Endodermal cell (in vitro differentiated cells): ENCODE results near the gene UBASH3B. TPM values are rescaled to one million over a fixed set of nuclear protein-coding genes. Genes with fewer than 3 reads are reported as not detected.
A peak's percentile ranks its signal among the peaks of the same experiment; 100 is the strongest.

Experiments used
- DNase-seq: peaks from one replicate; pipeline ENCODE4 v3.0.0-alpha.2; 2017
- H3K27ac ChIP-seq: 2 replicates; pipeline ENCODE4 v1.5.1; 2013; ENCODE audit warnings: mild to moderate bottlenecking, low read depth, low read length, moderate library complexity
- H3K27me3 ChIP-seq: 2 replicates; pipeline ENCODE4 v1.6.1; 2013; ENCODE audit warnings: mild to moderate bottlenecking, low read length, moderate library complexity; ENCODE audit not compliant: insufficient read depth, control insufficient read depth, poor library complexity, severe bottlenecking
- H3K36me3 ChIP-seq: 2 replicates; pipeline ENCODE4 v1.7.0; 2013; ENCODE audit warnings: mild to moderate bottlenecking, low read length, moderate library complexity; ENCODE audit not compliant: control insufficient read depth, insufficient read depth
- H3K4me1 ChIP-seq: one replicate; pipeline ENCODE4 v1.7.0; 2013; ENCODE audit warnings: low read length; ENCODE audit not compliant: control insufficient read depth, insufficient read depth
- H3K4me3 ChIP-seq: 2 replicates; pipeline ENCODE4 v1.5.1; 2013; ENCODE audit warnings: mild to moderate bottlenecking, low read length, moderate library complexity
- H3K9ac ChIP-seq: 2 replicates; pipeline ENCODE4 v1.6.1; 2013; ENCODE audit warnings: mild to moderate bottlenecking, low read length, moderate library complexity; ENCODE audit not compliant: poor library complexity, severe bottlenecking; ENCODE audit errors: extremely low read depth
- H3K9me3 ChIP-seq: 2 replicates; pipeline ENCODE4 v1.6.1; 2013; ENCODE audit warnings: mild to moderate bottlenecking, low read length, moderate library complexity; ENCODE audit not compliant: control insufficient read depth
- H3K27ac Mint-ChIP-seq: 2 replicates; pipeline ENCODE4 v1.8.0; 2020; ENCODE audit warnings: mixed read lengths
- H3K27me3 Mint-ChIP-seq: 2 replicates; pipeline ENCODE4 v1.8.0; 2021; ENCODE audit warnings: mild to moderate bottlenecking, mixed read lengths; ENCODE audit not compliant: insufficient read depth
- H3K36me3 Mint-ChIP-seq: 2 replicates; pipeline ENCODE4 v1.8.0; 2020; ENCODE audit warnings: low read depth, mixed read lengths
- H3K4me1 Mint-ChIP-seq: 2 replicates; pipeline ENCODE4 v1.8.0; 2020; ENCODE audit warnings: mixed read lengths
- H3K4me3 Mint-ChIP-seq: 2 replicates; pipeline ENCODE4 v1.8.0; 2020; ENCODE audit warnings: mild to moderate bottlenecking, moderate library complexity, mixed read lengths
- H3K9me3 Mint-ChIP-seq: 2 replicates; pipeline ENCODE4 v1.8.0; 2020; ENCODE audit warnings: mild to moderate bottlenecking, mixed read lengths
- WGBS, 2 experiments: methylation state at CpG; one replicate each; pipeline versions ENCODE4 v1.1.5 to v1.1.7; 2013; ENCODE audit warnings: missing lambda C conversion rate in 2 of 2, mixed read lengths in 1 of 2; ENCODE audit not compliant: insufficient coverage in 1 of 2, insufficient read length in 1 of 2; 5-methylcytosine and 5-hydroxymethylcytosine counted together
- total RNA-seq, 2 donors: library from RNA; stranded (reverse); fragmentation: NEBNext Ultra II Directional in 1 of 2; extraction: Animal tissue kit (Norgen Biotek cat#: 25700) in 1 of 2; gene quantifications; 2 replicates in 1 of 2; 3 replicates in 1 of 2; pipeline ENCODE4 v1.2.1, GENCODE V29; 2021
- TF ChIP-seq, protein P1 (sequence below): fragments of 200-600 bp; sonication (generic); conservative IDR thresholded peaks from 2 replicates; pipeline ENCODE4 v1.5.0; 2021; ENCODE audit warnings: antibody characterized with exemption, mild to moderate bottlenecking

Gene UBASH3B
- total RNA-seq, 2 donors from 2014 or later = 6.0 to 9.0 TPM

DNA sequence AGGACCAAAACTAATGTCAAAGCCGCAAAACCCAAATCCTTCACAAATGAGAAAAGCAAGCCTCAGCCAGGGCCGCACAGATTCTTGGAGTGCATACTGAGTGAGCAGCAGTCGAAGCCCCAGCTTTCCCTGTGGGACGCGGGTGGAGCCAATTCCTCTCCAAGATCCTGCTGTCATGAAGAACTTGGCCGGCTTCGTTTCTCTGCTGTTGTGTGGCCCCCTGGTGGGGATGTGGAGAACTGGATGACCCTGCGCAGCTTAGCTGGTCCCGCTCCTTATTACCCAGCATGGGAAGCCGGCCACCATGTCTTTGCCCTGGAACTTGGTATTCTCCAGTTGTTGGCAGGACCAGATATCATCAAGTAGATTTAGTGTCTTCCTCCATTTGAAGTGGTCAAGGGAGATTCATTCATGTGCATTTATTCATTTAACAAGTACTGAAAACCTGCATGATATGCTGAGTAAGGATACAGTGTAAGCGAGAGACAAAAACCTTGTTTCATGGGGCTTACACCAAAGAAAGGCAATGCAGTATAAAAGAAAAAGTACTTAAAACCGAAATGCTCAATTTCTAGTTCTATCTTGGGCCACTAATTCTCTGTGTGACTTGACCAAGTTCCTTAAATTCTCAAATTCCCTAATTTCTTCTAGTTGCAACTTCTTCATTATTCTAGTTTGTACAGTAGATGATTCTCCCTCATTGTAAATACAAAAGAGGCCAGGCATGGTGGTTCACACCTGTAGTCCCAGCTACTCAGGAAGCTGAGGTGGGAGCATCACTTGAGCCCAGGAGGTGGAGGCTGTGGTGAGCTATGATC, 126.1 kb downstream of the UBASH3B start:
- Histone ChIP-seq H3K27me3 (no peaks in the 10 kb centered on the region), H3K9ac (no peak overlapping the region), H3K4me1 (peaks cover 11% of the 10 kb centered on the region), H3K36me3 (no peaks in the 10 kb centered on the region), H3K9me3 (no peaks in the 10 kb centered on the region), H3K27ac (no peak overlapping the region), H3K4me3 (no peak overlapping the region)
- peak; percentile 97 for DNase-seq
- TF ChIP-seq, protein P1, sequence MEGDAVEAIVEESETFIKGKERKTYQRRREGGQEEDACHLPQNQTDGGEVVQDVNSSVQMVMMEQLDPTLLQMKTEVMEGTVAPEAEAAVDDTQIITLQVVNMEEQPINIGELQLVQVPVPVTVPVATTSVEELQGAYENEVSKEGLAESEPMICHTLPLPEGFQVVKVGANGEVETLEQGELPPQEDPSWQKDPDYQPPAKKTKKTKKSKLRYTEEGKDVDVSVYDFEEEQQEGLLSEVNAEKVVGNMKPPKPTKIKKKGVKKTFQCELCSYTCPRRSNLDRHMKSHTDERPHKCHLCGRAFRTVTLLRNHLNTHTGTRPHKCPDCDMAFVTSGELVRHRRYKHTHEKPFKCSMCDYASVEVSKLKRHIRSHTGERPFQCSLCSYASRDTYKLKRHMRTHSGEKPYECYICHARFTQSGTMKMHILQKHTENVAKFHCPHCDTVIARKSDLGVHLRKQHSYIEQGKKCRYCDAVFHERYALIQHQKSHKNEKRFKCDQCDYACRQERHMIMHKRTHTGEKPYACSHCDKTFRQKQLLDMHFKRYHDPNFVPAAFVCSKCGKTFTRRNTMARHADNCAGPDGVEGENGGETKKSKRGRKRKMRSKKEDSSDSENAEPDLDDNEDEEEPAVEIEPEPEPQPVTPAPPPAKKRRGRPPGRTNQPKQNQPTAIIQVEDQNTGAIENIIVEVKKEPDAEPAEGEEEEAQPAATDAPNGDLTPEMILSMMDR = peak; percentile 93
- 39 to 47% methylated on average over 9 to 12 of the region's 12 CpGs for WGBS, 2 experiments
- no peak overlapping the region for H3K4me3 Mint-ChIP-seq
- H3K27me3 Mint-ChIP-seq = no peaks in the 10 kb centered on the region
- H3K4me1 Mint-ChIP-seq = peaks cover 30% of the 10 kb centered on the region
- H3K27ac Mint-ChIP-seq = no peak overlapping the region
- no peaks in the 10 kb centered on the region for H3K9me3 Mint-ChIP-seq
- H3K36me3 Mint-ChIP-seq = no peaks in the 10 kb centered on the region

DNA sequence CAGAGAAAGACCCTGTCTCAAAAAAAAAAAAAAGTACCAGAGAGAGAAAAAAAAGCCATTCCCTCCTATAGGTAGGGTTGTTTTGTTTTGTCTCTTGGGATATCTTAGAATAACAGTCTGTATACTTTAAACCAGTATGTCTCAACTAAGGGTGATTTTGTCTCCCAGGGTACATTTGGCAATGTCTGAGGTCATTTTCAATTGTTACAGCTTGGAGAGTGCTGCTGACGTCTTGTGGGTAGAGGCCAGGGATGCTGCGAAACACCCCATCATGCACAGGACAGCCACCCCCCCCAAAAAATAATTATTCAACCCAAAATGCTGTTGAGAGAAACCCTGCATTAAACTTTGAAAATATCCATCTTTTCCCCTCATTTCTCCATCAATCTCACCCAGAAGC, 126.7 kb downstream of the UBASH3B start:
- H3K9ac ChIP-seq = no peak overlapping the region
- H3K27me3 Mint-ChIP-seq = no peaks in the 10 kb centered on the region
- TF ChIP-seq, protein P1 = no peak
- no peaks in the 10 kb centered on the region for H3K9me3 ChIP-seq
- no peak overlapping the region for H3K27ac ChIP-seq
- H3K4me3 ChIP-seq = no peak overlapping the region
- no peak overlapping the region for H3K27ac Mint-ChIP-seq
- no peaks in the 10 kb centered on the region for H3K36me3 ChIP-seq
- WGBS, 2 experiments = 90% methylated on average over 2 of the region's 2 CpGs; no CpG with 5 or more reads in 1 of the 2 experiments
- no peak overlapping the region for H3K4me3 Mint-ChIP-seq
- peaks cover 27% of the 10 kb centered on the region for H3K4me1 Mint-ChIP-seq
- no peaks in the 10 kb centered on the region for H3K27me3 ChIP-seq
- H3K36me3 Mint-ChIP-seq = no peaks in the 10 kb centered on the region
- DNase-seq = no peak
- H3K9me3 Mint-ChIP-seq = no peaks in the 10 kb centered on the region
- peaks cover 11% of the 10 kb centered on the region for H3K4me1 ChIP-seq

DNA sequence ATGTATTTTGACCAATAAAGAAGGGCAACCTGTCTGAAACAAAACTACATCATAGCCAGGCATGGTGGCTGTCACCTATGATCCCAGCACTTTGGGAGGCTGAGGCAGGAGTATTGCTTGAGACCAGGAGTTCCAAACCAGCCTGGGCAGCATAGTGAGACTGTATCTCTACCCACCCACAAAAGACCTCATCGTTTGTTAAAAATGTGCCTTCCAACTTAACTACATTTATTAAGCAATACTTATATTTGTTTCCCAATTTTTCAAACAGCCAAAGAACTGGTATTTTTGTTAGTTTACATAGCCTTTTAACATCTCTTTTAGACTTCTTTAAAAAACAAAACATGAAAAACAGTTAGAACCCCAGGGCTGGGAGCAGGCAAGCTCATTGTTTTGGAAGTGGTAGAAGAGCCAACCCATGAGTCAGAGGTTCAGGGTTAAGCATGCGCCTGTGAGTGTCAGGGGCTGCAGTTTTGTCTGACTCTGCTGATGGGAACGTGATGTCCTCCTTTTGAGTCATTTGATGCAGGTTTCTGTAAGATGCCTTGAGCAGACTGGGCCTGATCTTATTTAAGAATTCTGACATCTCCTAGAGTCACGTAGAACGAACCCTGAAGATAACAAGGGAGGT, 128.9 kb downstream of the UBASH3B start:
- H3K27ac Mint-ChIP-seq = peak overlapping the region; percentile 24
- TF ChIP-seq, protein P1 = no peak
- no peaks in the 10 kb centered on the region for H3K27me3 Mint-ChIP-seq
- WGBS, 2 experiments = 85 to 91% methylated on average over 5 of the region's 5 CpGs
- H3K27ac ChIP-seq = no peak overlapping the region
- H3K4me3 ChIP-seq = no peak overlapping the region
- no peaks in the 10 kb centered on the region for H3K36me3 ChIP-seq
- H3K9me3 ChIP-seq = no peaks in the 10 kb centered on the region
- peaks cover 11% of the 10 kb centered on the region for H3K4me1 ChIP-seq
- no peaks in the 10 kb centered on the region for H3K9me3 Mint-ChIP-seq
- H3K36me3 Mint-ChIP-seq = no peaks in the 10 kb centered on the region
- H3K9ac ChIP-seq = no peak overlapping the region
- no peaks in the 10 kb centered on the region for H3K27me3 ChIP-seq
- peaks cover 22% of the 10 kb centered on the region for H3K4me1 Mint-ChIP-seq
- no peak overlapping the region for H3K4me3 Mint-ChIP-seq
- DNase-seq = no peak
